Activated CD4-positive, alpha-beta T cell treated with anti-CD3 and anti-CD28 coated beads for 24 hours (primary cell): ENCODE measurements around the gene PDCL3.
A peak's percentile ranks its signal among the peaks of the same experiment; 100 is the strongest.

Experiments used
- DNase-seq, 2 donors: peaks; one replicate each; pipeline ENCODE4 v3.0.0-alpha.2; 2020; ENCODE audit warnings: low read depth in 2 of 2

Gene PDCL3

GRCh38 chr2:100562613-100563406 is at the start of gene PDCL3:
PDCL3 (plus strand) TSS chr2:100562993; CDS start chr2:100563068, 75 bp downstream.
- DNase-seq = peak; percentile 82 to 90

GRCh38 chr2:100513650-100514049 is 49.1 kb upstream of the PDCL3 start:
- no peak for DNase-seq

DNA sequence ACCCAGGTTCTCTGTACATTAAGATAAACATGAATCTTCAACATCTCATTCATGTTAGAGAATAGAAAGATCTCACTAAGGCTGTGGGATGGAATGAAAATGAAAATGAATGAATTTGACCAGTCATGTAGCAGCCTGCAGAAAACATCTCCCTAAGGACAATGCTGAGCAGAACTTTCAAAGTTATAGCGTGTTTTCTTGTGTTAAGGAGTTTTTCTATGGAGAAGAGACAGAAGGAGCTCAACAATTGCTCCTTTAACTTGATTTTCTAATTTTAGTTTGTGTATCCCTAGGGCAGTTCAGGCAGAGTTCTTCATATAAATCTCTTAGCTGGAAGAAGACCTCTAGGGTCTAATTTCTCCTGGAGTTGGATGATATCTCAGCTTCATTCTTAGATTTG is 45.2 kb upstream of the PDCL3 start:
- DNase-seq = no peak

GRCh38 chr2:100518801-100519200 is 44.0 kb upstream of the PDCL3 start:
- DNase-seq = no peak

DNA sequence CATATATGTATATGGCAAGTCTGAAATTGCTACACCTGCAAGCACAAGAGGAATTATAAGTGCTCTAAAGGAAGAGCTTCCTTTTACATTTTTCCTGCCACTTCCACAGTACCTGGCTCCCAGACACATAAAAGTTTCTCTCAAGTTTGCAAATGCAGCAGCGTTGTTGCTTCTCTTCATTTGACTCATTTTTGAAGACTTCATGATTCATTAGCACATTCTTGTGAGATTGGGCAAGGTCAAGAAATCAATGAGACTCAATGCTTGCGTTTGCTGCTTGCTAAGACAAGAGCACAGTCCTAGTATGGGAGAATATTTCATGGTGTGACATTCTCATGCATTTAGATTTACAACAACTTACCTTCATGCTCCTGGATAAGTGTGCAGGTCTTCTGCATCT is 42.6 kb upstream of the PDCL3 start:
- DNase-seq = no peak

DNA sequence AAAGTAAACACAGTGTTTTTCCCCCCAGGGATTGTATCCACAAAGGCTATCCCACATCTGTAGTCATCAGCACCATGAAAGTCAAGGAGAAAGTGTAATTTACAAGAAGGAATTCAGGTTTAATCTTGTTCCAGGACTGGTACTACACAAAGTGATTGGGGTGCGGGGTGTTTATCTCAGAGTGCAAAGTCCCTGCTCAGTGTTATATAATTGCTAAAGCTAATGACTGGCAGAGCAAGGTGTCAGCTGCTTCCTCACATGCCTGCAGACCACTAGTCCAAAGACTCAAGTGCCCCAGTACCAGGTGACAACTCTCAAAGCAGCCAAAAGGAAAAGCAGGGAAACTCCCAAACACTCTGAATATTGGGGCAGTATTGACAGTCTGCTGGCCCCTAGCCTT is 40.4 kb upstream of the PDCL3 start:
- no peak for DNase-seq

DNA sequence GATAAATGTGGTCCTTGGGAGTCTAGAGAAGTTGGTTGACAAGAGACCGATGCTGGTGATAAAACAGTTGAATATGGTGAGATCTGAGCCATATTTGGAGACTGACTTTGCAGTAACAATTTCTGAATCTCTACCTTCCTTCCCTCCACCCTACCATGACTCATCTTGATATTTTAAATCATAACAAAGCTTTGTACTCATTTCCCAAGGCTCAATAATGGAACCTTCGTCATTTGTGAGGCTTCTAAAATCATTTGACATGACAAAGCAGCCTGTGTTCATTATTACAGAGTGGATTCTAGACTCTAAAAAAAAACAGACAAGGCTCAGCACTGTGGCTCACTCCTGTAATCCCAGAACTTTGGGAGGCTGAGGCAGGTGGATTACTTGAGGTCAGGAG is 38.5 kb upstream of the PDCL3 start:
- no peak for DNase-seq

DNA sequence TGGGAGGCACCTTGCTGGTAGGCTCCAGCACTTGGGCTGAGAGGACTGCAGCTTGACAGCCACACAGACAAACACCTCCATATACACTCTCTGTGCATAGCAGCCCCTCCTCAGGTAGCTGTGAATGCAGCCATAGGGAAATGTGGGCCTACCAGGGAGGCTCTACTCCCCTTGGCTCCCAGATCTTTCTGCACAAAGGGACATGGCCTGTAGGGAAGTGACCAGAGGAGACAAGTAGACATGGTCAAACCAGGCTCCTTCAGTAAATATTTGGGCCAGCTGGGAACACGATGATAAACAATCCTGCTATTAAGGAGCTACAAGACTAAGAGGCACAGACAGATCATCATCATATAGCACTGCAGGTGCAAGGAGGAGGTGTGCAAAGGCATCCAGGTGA is 35.9 kb upstream of the PDCL3 start:
- no peak for DNase-seq

DNA sequence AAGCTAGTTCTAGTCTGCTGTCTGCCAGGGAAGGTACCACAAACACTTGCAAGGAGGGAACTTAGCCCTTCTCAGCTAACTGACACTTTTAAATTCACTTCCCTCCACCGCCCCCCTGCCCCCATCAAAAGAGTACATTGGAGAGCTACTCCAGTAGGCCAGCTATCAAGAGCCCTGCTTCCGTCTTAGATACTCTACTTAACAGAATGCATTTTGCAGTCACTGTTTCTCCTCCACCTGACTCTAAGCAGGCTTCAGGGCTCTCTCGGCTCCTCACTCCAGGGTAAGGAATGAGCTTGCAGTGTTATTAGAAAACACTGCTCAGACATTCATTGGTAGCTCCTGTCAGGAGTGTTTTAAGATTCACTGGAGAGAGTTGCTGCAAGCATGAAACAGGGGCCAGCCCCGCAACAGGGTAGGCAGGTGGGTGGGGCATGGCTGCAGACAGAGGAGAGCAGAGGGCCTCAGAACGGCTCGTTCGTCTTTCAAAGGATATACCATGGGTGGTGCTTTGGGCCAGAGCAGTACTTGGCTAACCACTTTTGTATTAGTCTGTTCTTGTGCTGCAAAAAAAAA is 35.3 kb upstream of the PDCL3 start:
- DNase-seq = no peak

GRCh38 chr2:100529176-100529575 is 33.6 kb upstream of the PDCL3 start:
- no peak for DNase-seq

GRCh38 chr2:100529900-100530299 is 32.9 kb upstream of the PDCL3 start:
- DNase-seq = no peak

DNA sequence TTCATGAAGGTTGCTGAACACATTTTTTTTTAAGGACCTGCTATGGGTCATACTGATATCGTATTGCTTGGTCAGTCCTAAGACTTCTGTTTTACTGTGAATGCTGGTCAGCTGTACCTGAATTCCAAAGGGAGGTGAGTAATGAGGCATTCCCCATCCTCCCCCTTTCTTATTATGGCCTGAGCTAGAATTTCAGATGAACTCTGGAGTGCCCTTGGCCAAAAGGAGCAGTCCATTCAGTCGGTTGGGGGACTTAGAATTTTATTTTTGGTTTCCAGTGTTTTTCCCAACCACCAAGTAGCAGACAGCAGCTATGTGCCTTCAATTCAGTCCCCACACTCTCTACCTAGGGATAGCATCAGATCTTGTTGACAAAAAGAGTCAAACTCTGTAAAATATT is 26.9 kb upstream of the PDCL3 start:
- no peak for DNase-seq

- DNase-seq = no peak
Measured at GRCh38 chr2:100537918-100538317, 24.9 kb upstream of the PDCL3 start.

GRCh38 chr2:100539221-100539620 is 23.6 kb upstream of the PDCL3 start:
- DNase-seq = no peak

- DNase-seq = no peak
Measured at GRCh38 chr2:100541404-100541803, 21.4 kb upstream of the PDCL3 start.

- DNase-seq = no peak
Measured at GRCh38 chr2:100542418-100542817, 20.4 kb upstream of the PDCL3 start.

GRCh38 chr2:100544911-100545596 is 17.7 kb upstream of the PDCL3 start:
- no peak for DNase-seq

GRCh38 chr2:100546469-100546868 is 16.3 kb upstream of the PDCL3 start:
- no peak for DNase-seq

DNA sequence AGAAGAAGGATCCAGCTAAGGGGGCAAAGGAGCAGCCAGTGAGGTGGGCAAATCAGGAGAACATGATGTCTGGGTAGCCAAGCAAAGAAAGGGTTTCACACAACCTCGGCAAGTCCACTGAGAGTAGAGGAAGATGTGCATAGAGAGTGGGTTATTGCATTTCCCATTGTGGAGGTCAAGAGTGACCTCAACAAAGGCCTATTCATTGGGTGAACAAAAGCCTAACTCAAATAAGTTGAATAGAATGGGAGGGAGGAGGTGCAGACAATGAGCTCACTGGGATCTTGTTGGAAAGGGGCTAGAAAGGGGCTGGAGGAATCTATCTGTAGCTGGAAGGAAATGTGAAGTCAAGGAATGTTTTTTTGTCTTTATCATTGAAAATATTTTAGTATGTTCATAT is 14.0 kb upstream of the PDCL3 start:
- DNase-seq = no peak

GRCh38 chr2:100551303-100551702 is 11.5 kb upstream of the PDCL3 start:
- no peak for DNase-seq

GRCh38 chr2:100554798-100555407 is 7.9 kb upstream of the PDCL3 start:
- DNase-seq = no peak

GRCh38 chr2:100556746-100557145 is 6.0 kb upstream of the PDCL3 start:
- no peak for DNase-seq
